ENCODE data around the gene PCGF2.

Gene PCGF2

DNA sequence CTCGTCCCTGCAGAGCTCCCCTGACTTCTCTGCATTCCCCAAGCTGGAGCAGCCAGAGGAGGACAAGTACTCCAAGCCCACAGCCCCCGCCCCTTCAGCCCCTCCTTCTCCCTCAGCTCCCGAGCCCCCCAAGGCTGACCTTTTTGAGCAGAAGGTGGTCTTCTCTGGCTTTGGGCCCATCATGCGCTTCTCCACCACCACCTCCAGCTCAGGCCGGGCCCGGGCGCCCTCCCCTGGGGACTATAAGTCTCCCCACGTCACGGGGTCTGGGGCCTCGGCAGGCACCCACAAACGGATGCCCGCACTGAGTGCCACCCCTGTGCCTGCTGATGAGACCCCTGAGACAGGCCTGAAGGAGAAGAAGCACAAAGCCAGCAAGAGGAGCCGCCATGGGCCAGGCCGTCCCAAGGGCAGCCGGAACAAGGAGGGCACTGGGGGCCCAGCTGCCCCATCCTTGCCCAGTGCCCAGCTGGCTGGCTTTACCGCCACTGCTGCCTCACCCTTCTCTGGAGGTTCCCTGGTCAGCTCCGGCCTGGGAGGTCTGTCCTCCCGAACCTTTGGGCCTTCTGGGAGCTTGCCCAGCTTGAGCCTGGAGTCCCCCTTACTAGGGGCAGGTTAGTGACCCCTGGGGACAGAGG, 31.6 kb downstream of the PCGF2 start:
- Histone ChIP-seq H3K9me3 (ENCODE audit: control insufficient read depth in 2 of 2, low read length in 2 of 2) (no peaks in the 10 kb centered on the region), H3K36me3 (ENCODE audit: control insufficient read depth in 2 of 2, insufficient read depth in 2 of 2, low read length in 2 of 2) (peaks cover 55 to 64% of the 10 kb centered on the region in 2 donors), H3K27me3 (ENCODE audit: control insufficient read depth in 1 of 2, insufficient read depth in 2 of 2, low read length in 2 of 2) (no peaks in the 10 kb centered on the region), H3K9ac (ENCODE audit: low read length in 2 of 2) (no peak overlapping the region), H3K4me3 (ENCODE audit: low read length in 2 of 2) (no peak overlapping the region), H3K4me1 (ENCODE audit: control insufficient read depth, insufficient read depth, low read length) (no peaks in the 10 kb centered on the region), H3K27ac (ENCODE audit: low read length) (no peak overlapping the region)

DNA sequence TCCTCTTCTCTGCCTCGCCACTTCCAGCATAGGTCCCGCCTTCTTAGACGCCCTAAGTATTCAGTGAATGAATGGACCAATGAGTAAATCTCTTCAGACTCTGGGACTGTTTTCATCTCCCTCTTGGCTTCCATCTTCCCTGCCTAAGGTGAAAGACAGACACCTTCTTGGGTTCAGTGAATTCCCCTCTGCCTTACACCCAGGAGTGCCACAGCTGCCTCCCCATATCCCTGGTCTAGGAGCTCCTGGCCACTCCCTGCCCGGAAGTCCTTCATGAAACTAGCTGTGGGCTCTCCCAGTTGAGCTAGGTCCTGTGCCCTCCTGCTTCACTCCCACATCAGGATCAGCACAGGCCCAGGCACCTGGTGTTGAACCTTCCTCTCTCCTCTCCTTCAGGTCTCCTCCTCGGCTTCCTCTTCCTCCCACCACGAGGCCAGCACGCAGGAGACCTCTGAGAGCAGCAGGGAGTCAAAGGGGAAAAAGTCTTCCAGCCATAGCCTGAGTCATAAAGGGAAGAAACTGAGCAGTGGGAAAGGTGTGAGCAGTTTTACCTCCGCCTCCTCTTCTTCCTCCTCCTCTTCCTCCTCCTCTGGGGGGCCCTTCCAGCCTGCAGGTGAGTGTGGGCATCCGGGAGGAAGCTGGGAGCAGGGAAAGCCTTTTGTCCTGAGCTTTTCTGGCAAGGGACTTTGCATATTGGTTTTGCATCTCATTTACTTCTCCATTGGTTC, 32.8 kb downstream of the PCGF2 start:
- H3K36me3 ChIP-seq (ENCODE audit: control insufficient read depth in 2 of 2, insufficient read depth in 2 of 2, low read length in 2 of 2): peaks cover 46 to 61% of the 10 kb centered on the region in 2 donors
- no peaks in the 10 kb centered on the region for H3K4me1 ChIP-seq (ENCODE audit: control insufficient read depth, insufficient read depth, low read length)
- no peak overlapping the region for H3K27ac ChIP-seq (ENCODE audit: low read length)
- H3K27me3 ChIP-seq (ENCODE audit: control insufficient read depth in 1 of 2, insufficient read depth in 2 of 2, low read length in 2 of 2): no peaks in the 10 kb centered on the region
- H3K9me3 ChIP-seq (ENCODE audit: control insufficient read depth in 2 of 2, low read length in 2 of 2): no peaks in the 10 kb centered on the region
- no peak overlapping the region for H3K9ac ChIP-seq (ENCODE audit: low read length in 2 of 2)
- H3K4me3 ChIP-seq (ENCODE audit: low read length in 2 of 2): no peak overlapping the region

DNA sequence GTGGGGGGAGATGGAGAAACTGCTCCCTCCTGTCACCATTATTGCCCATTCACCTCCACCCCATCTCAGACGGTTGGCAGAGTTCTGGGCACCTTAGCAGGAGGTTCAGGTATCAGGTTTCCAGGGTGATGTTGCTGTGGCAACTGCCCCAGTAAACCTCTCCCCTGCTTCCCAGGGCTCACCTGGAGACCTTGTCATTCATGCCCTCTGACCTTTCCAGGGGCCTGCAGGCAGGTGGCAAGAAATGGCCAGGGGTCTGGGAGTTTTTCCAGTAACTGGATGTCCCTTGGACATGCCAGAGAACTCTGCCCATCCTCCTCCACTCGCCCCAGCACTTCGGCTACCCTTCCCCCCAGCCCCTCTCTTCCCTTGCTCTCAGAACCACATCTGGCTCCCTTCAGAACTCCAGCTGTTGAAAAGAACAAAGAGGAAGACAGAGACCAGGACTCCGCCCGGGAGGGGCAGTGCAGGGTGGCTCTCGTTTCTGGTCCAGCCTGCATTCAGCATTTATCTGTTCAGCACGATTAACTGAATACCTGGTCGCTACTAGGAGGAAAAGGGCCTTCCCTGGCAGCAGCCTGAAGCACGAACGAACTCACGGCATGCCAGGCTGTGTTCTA, 34.6 kb downstream of the PCGF2 start:
- H3K9me3 ChIP-seq (ENCODE audit: control insufficient read depth in 2 of 2, low read length in 2 of 2): no peaks in the 10 kb centered on the region
- H3K27me3 ChIP-seq (ENCODE audit: control insufficient read depth in 1 of 2, insufficient read depth in 2 of 2, low read length in 2 of 2): no peaks in the 10 kb centered on the region
- H3K4me3 ChIP-seq (ENCODE audit: low read length in 2 of 2): no peak overlapping the region

DNA sequence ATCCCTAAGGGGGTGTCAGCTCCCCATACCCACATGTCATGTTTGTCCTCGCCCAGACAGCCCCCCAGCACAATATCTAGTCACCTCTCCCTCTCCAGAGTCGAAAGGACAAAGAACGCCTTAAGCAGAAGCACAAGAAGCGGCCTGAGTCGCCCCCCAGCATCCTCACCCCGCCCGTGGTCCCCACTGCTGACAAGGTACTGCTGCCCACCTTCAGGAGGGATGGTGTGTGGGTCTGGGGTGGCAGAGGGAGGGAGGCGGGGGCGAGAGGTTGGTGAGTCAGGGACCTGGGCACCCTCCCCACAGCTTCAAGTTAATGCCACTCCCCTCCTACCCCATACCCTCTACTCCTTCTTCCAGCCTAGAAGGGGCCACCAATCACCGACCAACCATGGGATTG, 35.5 kb downstream of the PCGF2 start:
- Histone ChIP-seq H3K9ac (ENCODE audit: low read length in 2 of 2) (no peak overlapping the region), H3K36me3 (ENCODE audit: control insufficient read depth in 2 of 2, insufficient read depth in 2 of 2, low read length in 2 of 2) (peaks cover 56 to 69% of the 10 kb centered on the region in 2 donors), H3K9me3 (ENCODE audit: control insufficient read depth in 2 of 2, low read length in 2 of 2) (no peaks in the 10 kb centered on the region), H3K4me3 (ENCODE audit: low read length in 2 of 2) (no peak overlapping the region), H3K27ac (ENCODE audit: low read length) (no peak overlapping the region), H3K4me1 (ENCODE audit: control insufficient read depth, insufficient read depth, low read length) (peaks cover 4% of the 10 kb centered on the region), H3K27me3 (ENCODE audit: control insufficient read depth in 1 of 2, insufficient read depth in 2 of 2, low read length in 2 of 2) (no peaks in the 10 kb centered on the region)

More for the DNA sequence above, 34.6 kb downstream of the PCGF2 start:
- H3K27ac ChIP-seq (ENCODE audit: low read length): no peak overlapping the region
- peaks cover 51 to 71% of the 10 kb centered on the region in 2 donors for H3K36me3 ChIP-seq (ENCODE audit: control insufficient read depth in 2 of 2, insufficient read depth in 2 of 2, low read length in 2 of 2)
- no peaks in the 10 kb centered on the region for H3K4me1 ChIP-seq (ENCODE audit: control insufficient read depth, insufficient read depth, low read length)
- no peak overlapping the region for H3K9ac ChIP-seq (ENCODE audit: low read length in 2 of 2)

DNA sequence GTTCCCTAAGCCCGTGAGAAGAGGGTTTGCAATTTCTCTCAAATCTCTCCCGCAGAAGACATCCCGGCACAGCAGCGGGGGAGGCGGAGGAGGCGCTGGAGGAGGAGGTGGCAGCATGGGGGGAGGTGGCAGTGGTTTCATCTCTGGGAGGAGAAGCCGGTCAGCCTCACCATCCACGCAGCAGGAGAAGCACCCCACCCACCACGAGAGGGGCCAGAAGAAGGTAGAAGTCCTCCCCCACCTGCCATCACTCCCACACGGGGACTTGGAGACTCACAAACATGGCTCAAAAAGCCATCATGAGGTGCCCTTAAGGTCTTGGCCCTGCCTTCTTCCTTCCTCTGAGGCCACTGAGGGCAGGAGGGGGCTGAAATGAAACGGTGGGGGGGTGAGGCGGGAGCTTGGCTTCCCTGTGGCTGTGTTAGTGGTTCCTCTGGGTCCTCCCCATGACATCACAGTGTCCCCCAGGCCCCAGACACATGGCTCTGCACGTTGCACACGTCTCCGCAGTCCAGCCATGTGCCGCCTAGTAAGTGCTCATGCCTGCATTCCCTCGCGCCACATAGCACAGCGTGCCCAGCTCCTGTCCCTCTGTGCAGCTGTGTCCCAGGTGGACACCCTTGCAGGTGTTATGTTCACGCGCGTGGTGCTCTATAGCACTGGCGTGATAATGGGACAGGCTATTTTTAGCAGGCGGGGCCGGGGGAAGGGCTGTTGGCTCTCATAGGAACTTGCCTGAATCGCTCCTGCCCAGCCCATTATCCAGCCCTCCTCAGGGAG, 36.2 kb downstream of the PCGF2 start:
- no peak overlapping the region for H3K27ac ChIP-seq (ENCODE audit: low read length)
- peaks cover 9% of the 10 kb centered on the region for H3K4me1 ChIP-seq (ENCODE audit: control insufficient read depth, insufficient read depth, low read length)
- H3K4me3 ChIP-seq (ENCODE audit: low read length in 2 of 2): no peak overlapping the region
- no peaks in the 10 kb centered on the region for H3K9me3 ChIP-seq (ENCODE audit: control insufficient read depth in 2 of 2, low read length in 2 of 2)
- H3K27me3 ChIP-seq (ENCODE audit: control insufficient read depth in 1 of 2, insufficient read depth in 2 of 2, low read length in 2 of 2): no peaks in the 10 kb centered on the region
- H3K36me3 ChIP-seq (ENCODE audit: control insufficient read depth in 2 of 2, insufficient read depth in 2 of 2, low read length in 2 of 2): peaks cover 57 to 66% of the 10 kb centered on the region in 2 donors
- H3K9ac ChIP-seq (ENCODE audit: low read length in 2 of 2): no peak overlapping the region

DNA sequence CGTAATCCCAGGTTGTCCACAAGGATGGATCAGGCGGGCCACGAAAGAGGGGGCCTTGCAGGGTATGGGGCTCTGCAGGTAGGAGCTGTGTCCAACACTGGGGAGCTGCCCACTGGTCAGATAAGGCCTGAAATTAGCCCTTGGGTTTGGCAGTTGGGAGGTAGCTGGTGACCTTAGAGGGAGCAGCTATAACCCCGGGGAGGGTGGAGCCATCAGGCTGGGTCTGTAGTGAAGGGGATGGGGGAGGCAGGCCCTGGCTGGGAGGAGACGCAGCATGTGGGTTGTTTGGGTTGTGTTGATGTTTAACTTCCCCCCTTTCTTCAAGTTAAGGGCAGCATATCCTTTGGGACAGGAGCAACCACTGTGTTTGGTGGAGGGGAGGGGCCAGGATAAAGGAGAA, 37.2 kb downstream of the PCGF2 start:
- Histone ChIP-seq H3K4me1 (ENCODE audit: control insufficient read depth, insufficient read depth, low read length) (peaks cover 19% of the 10 kb centered on the region), H3K27ac (ENCODE audit: low read length) (no peak overlapping the region), H3K36me3 (ENCODE audit: control insufficient read depth in 2 of 2, insufficient read depth in 2 of 2, low read length in 2 of 2) (peaks cover 49 to 60% of the 10 kb centered on the region in 2 donors)

DNA sequence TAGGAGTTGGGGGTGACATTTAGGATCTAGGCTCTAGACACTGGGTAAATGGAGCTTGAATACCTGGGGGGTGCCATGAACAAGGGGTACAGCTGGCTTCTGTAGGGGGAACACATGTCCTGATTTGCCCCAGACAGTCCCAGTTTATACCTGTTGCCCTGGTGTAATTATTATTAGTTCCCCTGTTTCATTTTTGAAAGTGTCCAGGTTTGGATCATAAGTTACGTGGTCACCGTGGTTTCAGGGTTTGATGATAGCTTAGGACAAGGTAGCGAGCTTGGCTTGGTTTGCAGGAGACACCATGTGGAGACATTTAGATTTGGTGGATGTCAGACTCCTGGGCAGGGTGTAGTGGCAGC, 37.6 kb downstream of the PCGF2 start:
- Histone ChIP-seq H3K9me3 (ENCODE audit: control insufficient read depth in 2 of 2, low read length in 2 of 2) (no peaks in the 10 kb centered on the region), H3K27me3 (ENCODE audit: control insufficient read depth in 1 of 2, insufficient read depth in 2 of 2, low read length in 2 of 2) (no peaks in the 10 kb centered on the region), H3K36me3 (ENCODE audit: control insufficient read depth in 2 of 2, insufficient read depth in 2 of 2, low read length in 2 of 2) (peaks cover 45 to 59% of the 10 kb centered on the region in 2 donors), H3K27ac (ENCODE audit: low read length) (no peak overlapping the region), H3K9ac (ENCODE audit: low read length in 2 of 2) (no peak overlapping the region), H3K4me3 (ENCODE audit: low read length in 2 of 2) (no peak overlapping the region), H3K4me1 (ENCODE audit: control insufficient read depth, insufficient read depth, low read length) (peaks cover 20% of the 10 kb centered on the region)

More for the DNA sequence above, 37.2 kb downstream of the PCGF2 start:
- no peaks in the 10 kb centered on the region for H3K27me3 ChIP-seq (ENCODE audit: control insufficient read depth in 1 of 2, insufficient read depth in 2 of 2, low read length in 2 of 2)
- H3K9me3 ChIP-seq (ENCODE audit: control insufficient read depth in 2 of 2, low read length in 2 of 2): no peaks in the 10 kb centered on the region
- no peak overlapping the region for H3K4me3 ChIP-seq (ENCODE audit: low read length in 2 of 2)
- H3K9ac ChIP-seq (ENCODE audit: low read length in 2 of 2): no peak overlapping the region

DNA sequence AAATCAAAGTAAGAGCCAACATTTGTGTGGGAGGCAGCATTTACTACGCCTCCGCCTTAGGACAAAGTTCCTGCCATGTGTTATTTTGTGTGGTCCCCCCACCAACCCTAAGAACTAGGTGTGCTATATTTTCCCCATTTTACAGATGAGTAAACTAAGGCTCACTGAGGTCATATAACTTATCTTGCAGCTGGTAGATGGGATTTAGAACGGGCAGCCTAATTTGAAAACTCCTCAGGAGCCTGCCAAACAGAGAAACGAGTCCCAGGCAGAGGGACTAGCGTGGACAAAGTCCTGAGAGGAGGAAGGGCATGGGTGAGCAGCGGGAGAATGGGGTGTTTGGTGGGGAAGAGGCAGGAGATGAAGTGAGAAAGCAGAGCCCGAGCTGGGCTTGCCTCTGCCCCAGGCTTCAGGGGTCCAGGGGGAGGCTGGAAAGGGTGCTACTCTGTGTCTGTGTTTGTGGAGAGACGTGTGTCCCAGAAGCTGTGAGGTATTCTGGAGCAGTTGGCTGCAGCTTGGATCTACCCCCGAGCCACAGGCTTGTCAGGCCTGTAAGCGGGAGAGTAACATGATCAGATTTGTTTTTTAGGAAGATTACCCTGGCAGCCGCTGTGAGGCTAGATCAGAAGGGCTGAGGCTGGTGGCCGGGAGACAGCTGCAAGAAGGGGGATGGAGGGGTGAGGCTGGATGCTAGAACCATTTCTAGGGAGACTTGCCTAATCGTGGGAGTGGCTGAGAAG, 38.1 kb downstream of the PCGF2 start:
- no peak overlapping the region for H3K27ac ChIP-seq (ENCODE audit: low read length)
- H3K4me1 ChIP-seq (ENCODE audit: control insufficient read depth, insufficient read depth, low read length): peaks cover 20% of the 10 kb centered on the region
- no peaks in the 10 kb centered on the region for H3K27me3 ChIP-seq (ENCODE audit: control insufficient read depth in 1 of 2, insufficient read depth in 2 of 2, low read length in 2 of 2)
- H3K9me3 ChIP-seq (ENCODE audit: control insufficient read depth in 2 of 2, low read length in 2 of 2): no peaks in the 10 kb centered on the region
- no peak overlapping the region for H3K9ac ChIP-seq (ENCODE audit: low read length in 2 of 2)
- H3K36me3 ChIP-seq (ENCODE audit: control insufficient read depth in 2 of 2, insufficient read depth in 2 of 2, low read length in 2 of 2): peaks cover 41 to 53% of the 10 kb centered on the region in 2 donors
- H3K4me3 ChIP-seq (ENCODE audit: low read length in 2 of 2): no peak overlapping the region

DNA sequence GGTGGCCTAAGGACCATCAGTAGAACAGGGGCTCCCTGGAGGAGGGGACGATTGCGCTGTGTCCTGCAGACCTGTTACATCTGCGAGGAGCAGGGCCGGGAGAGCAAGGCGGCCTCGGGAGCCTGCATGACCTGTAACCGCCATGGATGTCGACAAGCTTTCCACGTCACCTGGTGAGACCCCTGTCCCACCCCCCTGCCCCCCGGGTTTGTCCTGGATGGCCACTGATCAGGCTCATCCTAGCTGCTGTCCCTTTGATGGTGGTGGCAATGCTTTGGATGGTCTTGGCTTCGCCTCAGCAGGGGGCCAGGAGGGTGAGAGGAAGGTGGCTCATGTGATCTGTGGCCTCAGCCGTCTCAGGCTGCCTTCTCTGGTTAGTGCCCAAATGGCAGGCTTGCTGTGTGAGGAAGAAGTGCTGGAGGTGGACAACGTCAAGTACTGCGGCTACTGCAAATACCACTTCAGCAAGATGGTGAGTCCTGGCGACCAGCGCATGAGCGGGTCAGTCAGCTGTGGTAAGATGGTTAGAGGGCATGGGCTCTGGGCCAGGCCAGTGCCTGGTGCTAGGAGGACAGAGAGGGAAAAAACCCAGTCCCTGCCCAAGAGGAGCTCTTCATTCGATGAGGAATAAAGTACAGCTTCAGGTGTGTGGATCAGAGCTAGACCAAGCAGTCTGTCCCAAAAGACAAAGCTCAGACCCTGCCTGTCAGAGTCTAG, 38.9 kb downstream of the PCGF2 start:
- H3K27ac ChIP-seq (ENCODE audit: low read length): no peak overlapping the region
- H3K9me3 ChIP-seq (ENCODE audit: control insufficient read depth in 2 of 2, low read length in 2 of 2): no peaks in the 10 kb centered on the region
- peaks cover 20% of the 10 kb centered on the region for H3K4me1 ChIP-seq (ENCODE audit: control insufficient read depth, insufficient read depth, low read length)
- peaks cover 37 to 49% of the 10 kb centered on the region in 2 donors for H3K36me3 ChIP-seq (ENCODE audit: control insufficient read depth in 2 of 2, insufficient read depth in 2 of 2, low read length in 2 of 2)
- H3K9ac ChIP-seq (ENCODE audit: low read length in 2 of 2): no peak overlapping the region
- no peak overlapping the region for H3K4me3 ChIP-seq (ENCODE audit: low read length in 2 of 2)
- no peaks in the 10 kb centered on the region for H3K27me3 ChIP-seq (ENCODE audit: control insufficient read depth in 1 of 2, insufficient read depth in 2 of 2, low read length in 2 of 2)
